B cell (primary cell): Measurements from ENCODE around the gene COL26A1. TPM values are rescaled to one million over a fixed set of nuclear protein-coding genes. Genes with fewer than 3 reads are reported as not detected.

Experiments
- ATAC-seq: fragments of 200-7000 bp; cut with Tn5 transposase; one replicate; pipeline ENCODE4 v1.10.0; 2021; ENCODE audit warnings: low read depth, mild to moderate bottlenecking, moderate number of reproducible peaks, moderate library complexity
- CTCF ChIA-PET: fragments of 350-600 bp; sonication (Branson Sonifier 250); formaldehyde crosslinking; loops from one replicate; lab custom pipeline; 2021; ENCODE audit warnings: antibody characterized with exemption, inconsistent platforms; lab: Charles Lee
- POLR2A ChIA-PET: fragments of 350-600 bp; sonication (Branson Sonifier 250); formaldehyde crosslinking; loops from one replicate; lab custom pipeline; 2021; ENCODE audit warnings: antibody characterized with exemption; lab: Charles Lee
- DNase-seq: peaks from one replicate; pipeline ENCODE4 v3.0.0; 2013
- H2AFZ ChIP-seq: 2 replicates; pipeline ENCODE4 v1.6.1; 2012; ENCODE audit warnings: mild to moderate bottlenecking, low read depth, low read length; ENCODE audit not compliant: insufficient read depth, poor library complexity, severe bottlenecking
- H3K27ac ChIP-seq, 2 donors: 1 replicate in 1 of 2; 2 replicates in 1 of 2; pipeline ENCODE4 v1.5.1; 2012 to 2013; ENCODE audit warnings: low read length in 2 of 2, mild to moderate bottlenecking in 2 of 2, moderate library complexity in 1 of 2
- H3K27me3 ChIP-seq, 4 experiments: fragments of 200-600 bp in 1 of 4; sonication (generic) in 1 of 4; replicated peaks in 1 of 4; 1 replicate in 2 of 4; 2 replicates in 2 of 4; pipeline versions ENCODE4 v1.6.1 to v1.7.0; 2013 to 2016; ENCODE audit warnings: low read length in 3 of 4, mild to moderate bottlenecking in 2 of 4, mixed read lengths in 1 of 4, moderate library complexity in 1 of 4; ENCODE audit not compliant: insufficient read depth in 4 of 4, control insufficient read depth in 3 of 4; ENCODE audit errors: control extremely low read depth in 1 of 4
- H3K36me3 ChIP-seq, 2 experiments: replicated peaks in 1 of 2; 1 replicate in 1 of 2; 2 replicates in 1 of 2; pipeline versions ENCODE4 v1.6.1 to v1.7.1; 2013; ENCODE audit warnings: low read length in 1 of 2; ENCODE audit not compliant: insufficient read depth in 2 of 2, control insufficient read depth in 1 of 2; ENCODE audit errors: control extremely low read depth in 1 of 2, extremely low read depth in 1 of 2
- H3K4me1 ChIP-seq, 2 donors: fragments of 200-600 bp in 1 of 2; sonication (generic) in 1 of 2; 1 replicate in 1 of 2; 2 replicates in 1 of 2; pipeline versions ENCODE4 v1.5.1 to v1.6.1; 2013 to 2017; ENCODE audit warnings: low read length in 2 of 2; ENCODE audit not compliant: control insufficient read depth in 2 of 2, insufficient read depth in 2 of 2
- H3K4me2 ChIP-seq: replicated peaks from 2 replicates; pipeline ENCODE3; 2012; ENCODE audit warnings: mild to moderate bottlenecking, low read depth, low read length; ENCODE audit not compliant: poor library complexity, severe bottlenecking
- H3K4me3 ChIP-seq, 5 experiments: fragments of 200-600 bp in 1 of 5; sonication (generic) in 1 of 5; 1 replicate in 3 of 5; 2 replicates in 2 of 5; pipeline versions ENCODE4 v1.5.1 to v1.7.0; 2011 to 2016; ENCODE audit warnings: low read length in 4 of 5, mild to moderate bottlenecking in 4 of 5, low read depth in 2 of 5, control low read depth in 1 of 5, moderate library complexity in 1 of 5; ENCODE audit not compliant: insufficient read depth in 1 of 5; ENCODE audit errors: control extremely low read depth in 1 of 5, extremely low read depth in 1 of 5
- H3K79me2 ChIP-seq: fragments of 200-600 bp; sonication (generic); one replicate; pipeline ENCODE4 v1.6.0; 2016; ENCODE audit warnings: low read length; ENCODE audit not compliant: control insufficient read depth, insufficient read depth
- H3K9ac ChIP-seq: fragments of 200-600 bp; sonication (generic); 2 replicates; pipeline ENCODE4 v1.6.1; 2017; ENCODE audit warnings: mild to moderate bottlenecking, low read length, moderate library complexity
- H3K9me3 ChIP-seq, 3 donors: one replicate each; pipeline versions ENCODE4 v1.6.1 to v1.7.1; 2013; ENCODE audit warnings: low read length in 2 of 3; ENCODE audit not compliant: control insufficient read depth in 2 of 3, insufficient read depth in 1 of 3; ENCODE audit errors: control extremely low read depth in 1 of 3
- H4K20me1 ChIP-seq: 2 replicates; pipeline ENCODE4 v1.6.0; 2012; ENCODE audit warnings: mild to moderate bottlenecking, low read length; ENCODE audit not compliant: insufficient read depth, control insufficient read depth, poor library complexity, severe bottlenecking
- H3K27ac Mint-ChIP-seq: one replicate; pipeline ENCODE4 v1.8.0; 2021; ENCODE audit warnings: mixed read lengths
- H3K27me3 Mint-ChIP-seq: one replicate; pipeline ENCODE4 v1.8.0; 2021; ENCODE audit warnings: mixed read lengths
- H3K4me1 Mint-ChIP-seq: one replicate; pipeline ENCODE4 v1.8.0; 2021; ENCODE audit warnings: mixed read lengths
- H3K4me3 Mint-ChIP-seq: one replicate; pipeline ENCODE4 v1.8.0; 2021; ENCODE audit warnings: mixed read lengths
- H3K9me3 Mint-ChIP-seq: one replicate; pipeline ENCODE4 v1.8.0; 2022; ENCODE audit warnings: mixed read lengths; ENCODE audit not compliant: insufficient read depth
- EZH2 ChIP-seq: IDR thresholded peaks from 2 replicates; pipeline ENCODE4 v1.6.1; 2012; ENCODE audit warnings: borderline replicate concordance, low read depth, mild to moderate bottlenecking, moderate library complexity, low read length; ENCODE audit not compliant: insufficient read depth, poor library complexity, severe bottlenecking
- WGBS: methylation state at CpG from one replicate; pipeline ENCODE4 v1.1.5; 2013; ENCODE audit warnings: missing lambda C conversion rate; ENCODE audit not compliant: insufficient coverage; 5-methylcytosine and 5-hydroxymethylcytosine counted together
- intact Hi-C: fragments of 100-400 bp; cut with micrococcal nuclease; formaldehyde crosslinking; loops from one replicate; pipeline ENCODE4 v1.10.0; 2022
- polyA plus RNA-seq: library from polyadenylated mRNA; depleted of rRNA; stranded (reverse); fragments of >200 nt; gene quantifications from 2 replicates; pipeline ENCODE4 v1.2.3, GENCODE V29; 2012
- total RNA-seq, 2 donors: library from RNA; stranded (reverse); fragments of 120-200 nt in 1 of 2; gene quantifications; 1 replicate in 1 of 2; 2 replicates in 1 of 2; pipeline versions ENCODE4 v1.2.3 to v1.2.4, GENCODE V29; 2013 to 2022
- TF ChIP-seq, protein P1 (sequence below): fragments of 200-600 bp; IDR thresholded peaks from one replicate; pipeline ENCODE4 v1.8.0; 2022; ENCODE audit warnings: antibody characterized with exemption, mild to moderate bottlenecking

COL26A1 gene
- total and polyA plus RNA-seq, 2 donors (not counting 1 experiment from before 2014, with no cell fraction given) = not detected

DNA sequence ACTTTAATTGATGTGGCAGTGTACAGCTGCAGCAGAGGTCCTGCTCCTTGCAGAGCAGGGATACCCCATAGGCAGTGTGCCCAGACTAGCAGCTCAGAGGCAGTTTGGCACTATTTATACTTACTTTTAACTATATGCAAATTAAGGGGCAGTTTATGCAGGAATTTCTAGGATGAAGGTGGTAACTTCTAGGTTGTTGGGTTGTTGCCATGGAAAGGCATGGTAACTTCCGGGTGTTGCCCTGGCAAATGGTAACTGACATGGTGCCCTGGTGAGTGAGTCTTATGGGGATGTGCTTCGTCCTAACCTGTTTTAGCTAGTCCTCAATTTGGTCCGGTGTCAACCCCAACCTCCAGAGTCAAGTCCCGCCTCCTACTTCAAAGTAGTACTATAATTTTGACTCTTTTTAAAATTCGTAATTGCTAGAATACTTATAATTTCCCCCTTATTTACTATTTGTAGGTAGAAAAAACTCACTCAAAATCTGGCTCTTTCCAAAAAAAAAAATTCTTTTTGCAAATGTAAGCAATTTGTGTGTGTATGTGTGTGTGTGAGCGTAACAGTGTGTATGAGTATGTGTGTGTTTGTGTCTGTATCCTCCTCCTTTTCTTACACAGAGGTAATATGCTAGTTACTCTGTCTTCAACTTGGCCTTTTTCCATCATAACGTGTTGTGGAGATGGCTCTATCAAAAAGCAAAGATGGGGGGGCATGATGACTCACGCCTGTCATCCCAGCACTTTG lies 5.9 kb downstream of the COL26A1 start:
- Histone ChIP-seq H3K4me2 (no peak overlapping the region), H4K20me1 (no peaks in the 10 kb centered on the region), H2AFZ (no peak overlapping the region), H3K9me3 (peaks cover 0 to 8% (median 0%) of the 10 kb centered on the region in 3 donors), H3K9ac (no peak overlapping the region), H3K27ac (no peak overlapping the region), H3K79me2 (no peaks in the 10 kb centered on the region), H3K27me3 (peaks cover 0 to 31% (median 6%) of the 10 kb centered on the region in 4 experiments), H3K4me1 (peaks cover 9 to 21% of the 10 kb centered on the region in 2 donors), H3K36me3 (no peaks in the 10 kb centered on the region), H3K4me3 (no peak overlapping the region)
- POLR2A ChIA-PET = no interaction called here
- TF ChIP-seq, protein P1, sequence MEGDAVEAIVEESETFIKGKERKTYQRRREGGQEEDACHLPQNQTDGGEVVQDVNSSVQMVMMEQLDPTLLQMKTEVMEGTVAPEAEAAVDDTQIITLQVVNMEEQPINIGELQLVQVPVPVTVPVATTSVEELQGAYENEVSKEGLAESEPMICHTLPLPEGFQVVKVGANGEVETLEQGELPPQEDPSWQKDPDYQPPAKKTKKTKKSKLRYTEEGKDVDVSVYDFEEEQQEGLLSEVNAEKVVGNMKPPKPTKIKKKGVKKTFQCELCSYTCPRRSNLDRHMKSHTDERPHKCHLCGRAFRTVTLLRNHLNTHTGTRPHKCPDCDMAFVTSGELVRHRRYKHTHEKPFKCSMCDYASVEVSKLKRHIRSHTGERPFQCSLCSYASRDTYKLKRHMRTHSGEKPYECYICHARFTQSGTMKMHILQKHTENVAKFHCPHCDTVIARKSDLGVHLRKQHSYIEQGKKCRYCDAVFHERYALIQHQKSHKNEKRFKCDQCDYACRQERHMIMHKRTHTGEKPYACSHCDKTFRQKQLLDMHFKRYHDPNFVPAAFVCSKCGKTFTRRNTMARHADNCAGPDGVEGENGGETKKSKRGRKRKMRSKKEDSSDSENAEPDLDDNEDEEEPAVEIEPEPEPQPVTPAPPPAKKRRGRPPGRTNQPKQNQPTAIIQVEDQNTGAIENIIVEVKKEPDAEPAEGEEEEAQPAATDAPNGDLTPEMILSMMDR = no peak
- no peak for TF ChIP-seq EZH2
- Mint-ChIP-seq H3K4me1 (peaks cover 18% of the 10 kb centered on the region), H3K9me3 (no peaks in the 10 kb centered on the region), H3K4me3 (no peak overlapping the region), H3K27ac (no peak overlapping the region), H3K27me3 (peaks cover 49% of the 10 kb centered on the region)
- WGBS = 100% methylated on average over 1 of the region's 8 CpGs
- DNase-seq (no peak), ATAC-seq (no peak)
- intact Hi-C loops = no loop called here
- CTCF ChIA-PET = interaction anchor here (0.9 to 8.2 kb wide), 5 partner anchors 28 to 70 kb away, joined by 3 to 83 read pairs (median 5); no protein-coding TSS in a partner anchor

GRCh38 chr7:101370836-101371235 lies 8.2 kb downstream of the COL26A1 start:
- H3K27me3 ChIP-seq = peaks cover 0 to 18% (median 3%) of the 10 kb centered on the region in 4 experiments
- Mint-ChIP-seq H3K27ac (no peak overlapping the region), H3K4me3 (no peak overlapping the region), H3K4me1 (peaks cover 11% of the 10 kb centered on the region), H3K9me3 (no peaks in the 10 kb centered on the region), H3K27me3 (peaks cover 41% of the 10 kb centered on the region)
- H3K36me3 ChIP-seq = no peaks in the 10 kb centered on the region
- H2AFZ ChIP-seq = no peak overlapping the region
- no peaks in the 10 kb centered on the region for H3K79me2 ChIP-seq
- TF ChIP-seq EZH2 = no peak
- TF ChIP-seq, protein P1 = no peak
- H3K4me3 ChIP-seq = no peak overlapping the region
- ChIA-PET POLR2A (no interaction called here), CTCF (interaction anchor here (0.6 to 2.7 kb wide), 2 partner anchors 41 to 303 kb away, joined by 3 to 14 read pairs; no protein-coding TSS in a partner anchor)
- H3K9ac ChIP-seq = no peak overlapping the region
- intact Hi-C loops = no loop called here
- H4K20me1 ChIP-seq = no peaks in the 10 kb centered on the region
- H3K4me1 ChIP-seq = peaks cover 0 to 9% of the 10 kb centered on the region in 2 donors
- DNase-seq (no peak), ATAC-seq (no peak)
- H3K4me2 ChIP-seq = no peak overlapping the region
- WGBS = 3% methylated on average over 4 of the region's 5 CpGs
- H3K27ac ChIP-seq = no peak overlapping the region
- peaks cover 0 to 8% (median 0%) of the 10 kb centered on the region in 3 donors for H3K9me3 ChIP-seq
